Retina (tissue), 1 donor: ENCODE data around the gene KDM1A.
A peak's percentile ranks its signal among the peaks of the same experiment; 100 is the strongest.
"Not testable (repeated sequence)": the region's sequence is repeated elsewhere in the genome, so short reads cannot be mapped to it uniquely, and the experiment has no call there.

ENCODE experiments used
- DNase-seq: peaks from one replicate; pipeline ENCODE4 v3.0.0-alpha.2; 2016

Gene KDM1A

GRCh38 chr1:23019094-23019862, at the start of gene KDM1A:
TSS of gene KDM1A (plus strand) at chr1:23019468. CDS start at chr1:23019597, 129 bp downstream.
- peak; percentile 98 for DNase-seq

GRCh38 chr1:22970096-22970495, 49.2 kb upstream of the KDM1A start:
- DNase-seq = no peak

- no peak for DNase-seq
These were observed 48.1 kb upstream of the KDM1A start for GRCh38 chr1:22971161-22971560.

- no peak for DNase-seq
These were observed 47.5 kb upstream of the KDM1A start for GRCh38 chr1:22971611-22972405.

GRCh38 chr1:22972760-22973159, 46.5 kb upstream of the KDM1A start, which contains the start of gene LACTBL1:
TSS of gene LACTBL1 (minus strand) at chr1:22972866. CDS start at chr1:22972316, 550 bp downstream.
- peak; percentile 29 for DNase-seq

- DNase-seq = no peak
These were observed 43.6 kb upstream of the KDM1A start for GRCh38 chr1:22975694-22976093.

GRCh38 chr1:22976127-22976460, 43.2 kb upstream of the KDM1A start:
- DNase-seq = no peak

GRCh38 chr1:22976461-22977243, 42.6 kb upstream of the KDM1A start:
- peak; percentile 77 for DNase-seq

- no peak for DNase-seq
These were observed 41.0 kb upstream of the KDM1A start for GRCh38 chr1:22978299-22978698.

GRCh38 chr1:22980471-22980790, 38.8 kb upstream of the KDM1A start:
- DNase-seq = not testable (repeated sequence)

GRCh38 chr1:22983944-22984343, 35.3 kb upstream of the KDM1A start:
- no peak for DNase-seq

GRCh38 chr1:22992384-22992783, 26.9 kb upstream of the KDM1A start:
- not testable (repeated sequence) for DNase-seq

- not testable (repeated sequence) for DNase-seq
These were observed 26.0 kb upstream of the KDM1A start for GRCh38 chr1:22993220-22993795.

GRCh38 chr1:22995774-22996173, 23.5 kb upstream of the KDM1A start:
- no peak for DNase-seq

- not testable (repeated sequence) for DNase-seq
These were observed 21.7 kb upstream of the KDM1A start for GRCh38 chr1:22997528-22997927.

GRCh38 chr1:23000133-23000532, 19.1 kb upstream of the KDM1A start:
- not testable (repeated sequence) for DNase-seq

- DNase-seq = not testable (repeated sequence)
These were observed 17.1 kb upstream of the KDM1A start for GRCh38 chr1:23002218-23002617.

GRCh38 chr1:23004112-23004511, 15.2 kb upstream of the KDM1A start:
- no peak for DNase-seq

- not testable (repeated sequence) for DNase-seq
These were observed 14.5 kb upstream of the KDM1A start for GRCh38 chr1:23004769-23005168.

- DNase-seq = no peak
These were observed 12.2 kb upstream of the KDM1A start for GRCh38 chr1:23007106-23007505.

- no peak for DNase-seq
These were observed 10.4 kb upstream of the KDM1A start for GRCh38 chr1:23008901-23009300.

GRCh38 chr1:23010025-23010424, 9.2 kb upstream of the KDM1A start:
- DNase-seq = not testable (repeated sequence)

GRCh38 chr1:23013657-23014056, 5.6 kb upstream of the KDM1A start:
- peak; percentile 62 for DNase-seq
